Measurements from ENCODE around the gene SEC23IP.
"Not testable (repeated sequence)": the region's sequence is repeated elsewhere in the genome, so short reads cannot be mapped to it uniquely, and the experiment has no call there.

The SEC23IP gene

DNA sequence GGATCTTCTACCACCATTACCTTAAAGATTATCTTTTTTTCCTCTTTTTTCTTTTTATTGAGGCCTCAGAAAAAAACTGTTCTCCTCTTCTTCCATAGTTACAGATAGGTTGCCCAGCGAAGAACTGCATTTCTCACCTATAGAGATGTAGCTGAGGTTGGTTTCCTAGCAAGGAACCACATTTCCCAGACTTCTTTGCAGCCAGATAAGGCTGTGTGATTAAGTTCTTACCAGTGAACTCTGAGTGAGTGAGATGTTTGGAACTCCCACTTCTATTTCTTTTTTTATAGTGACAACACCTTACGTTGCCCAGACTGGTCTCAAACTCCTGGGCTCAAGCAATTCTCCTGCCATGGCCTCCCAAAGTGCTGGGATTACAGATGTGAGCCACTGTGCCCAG lies 14.0 kb upstream of the SEC23IP start:
- in situ Hi-C loops (cut with MboI; ENCODE audit: low sequenced_read_pairs) = no loop called here

GRCh38 chr10:119883901-119884611 lies 8.5 kb upstream of the SEC23IP start:
- in situ Hi-C loops (cut with MboI; ENCODE audit: low sequenced_read_pairs) = not testable (repeated sequence)

DNA sequence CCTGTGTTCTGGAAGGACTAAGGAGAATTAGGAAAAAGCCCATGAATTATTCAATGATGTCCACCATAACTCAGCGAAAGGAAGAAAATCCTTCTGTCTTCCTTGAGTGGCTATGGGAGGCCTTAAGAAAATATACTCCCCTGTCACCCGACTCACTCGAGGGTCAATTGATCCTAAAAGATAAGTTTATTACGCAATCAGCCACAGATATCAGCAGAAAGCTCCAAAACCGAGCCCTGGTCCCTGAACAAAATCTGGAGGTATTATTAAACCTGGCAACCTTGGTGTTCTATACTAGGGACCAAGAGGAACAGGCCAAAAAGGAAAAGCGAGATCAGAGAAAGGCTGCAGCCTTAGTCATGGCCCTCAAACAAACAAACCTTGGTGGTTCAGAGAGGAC lies 6.5 kb upstream of the SEC23IP start:
- in situ Hi-C loops (cut with MboI; ENCODE audit: low sequenced_read_pairs) = not testable (repeated sequence)

- in situ Hi-C loops (cut with MboI; ENCODE audit: low sequenced_read_pairs) = not testable (repeated sequence)
Measured at GRCh38 chr10:119888715-119889114, 3.8 kb upstream of the SEC23IP start.

- in situ Hi-C loops (cut with MboI; ENCODE audit: low sequenced_read_pairs) = not testable (repeated sequence)
Measured at GRCh38 chr10:119889201-119889600, 3.3 kb upstream of the SEC23IP start.

DNA sequence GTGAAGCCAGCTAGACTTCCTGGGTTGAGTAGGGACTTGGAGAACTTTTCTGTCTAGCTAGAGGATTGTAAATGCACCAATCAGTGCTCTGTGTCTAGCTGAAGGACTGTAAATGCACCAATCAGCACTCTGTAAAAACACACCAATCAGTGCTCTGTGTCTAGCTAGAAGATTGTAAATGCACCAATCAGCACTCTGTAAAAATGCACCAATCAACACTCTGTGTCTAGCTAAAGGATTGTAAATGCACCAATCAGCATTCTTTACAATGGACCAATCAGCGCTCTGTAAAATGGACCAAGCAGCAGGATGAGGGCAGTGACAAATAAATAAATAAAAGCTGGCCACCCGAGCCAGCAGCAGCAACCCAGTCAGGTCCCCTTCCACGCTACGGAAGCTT lies 2.2 kb upstream of the SEC23IP start:
- in situ Hi-C loops (cut with MboI; ENCODE audit: low sequenced_read_pairs) = not testable (repeated sequence)

DNA sequence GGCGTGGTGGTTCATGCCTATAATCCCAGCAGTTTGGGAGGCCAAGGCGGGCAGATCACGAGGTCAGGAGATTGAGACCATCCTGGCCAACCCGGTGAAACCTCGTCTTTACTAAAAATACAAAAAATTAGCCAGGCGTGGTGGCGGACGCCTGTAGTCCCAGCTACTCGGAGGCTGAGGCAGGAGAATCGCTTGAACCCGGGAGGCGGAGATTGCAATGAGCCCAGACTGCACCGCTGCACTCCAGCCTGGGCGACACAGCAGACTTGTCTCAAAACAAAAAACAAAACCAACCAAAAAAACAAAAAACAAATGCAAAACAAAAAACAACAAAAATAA lies 712 bp upstream of the SEC23IP start:
- in situ Hi-C loops (cut with MboI; ENCODE audit: low sequenced_read_pairs) = not testable (repeated sequence)

- in situ Hi-C loops (cut with MboI; ENCODE audit: low sequenced_read_pairs) = no loop called here
Measured at GRCh38 chr10:119893074-119893473, 544 bp downstream of the SEC23IP start.

- in situ Hi-C loops (cut with MboI; ENCODE audit: low sequenced_read_pairs) = no loop called here
Measured at GRCh38 chr10:119893845-119894427, 1.4 kb downstream of the SEC23IP start.

GRCh38 chr10:119896061-119896655 lies 3.6 kb downstream of the SEC23IP start:
- in situ Hi-C loops (cut with MboI; ENCODE audit: low sequenced_read_pairs) = no loop called here

DNA sequence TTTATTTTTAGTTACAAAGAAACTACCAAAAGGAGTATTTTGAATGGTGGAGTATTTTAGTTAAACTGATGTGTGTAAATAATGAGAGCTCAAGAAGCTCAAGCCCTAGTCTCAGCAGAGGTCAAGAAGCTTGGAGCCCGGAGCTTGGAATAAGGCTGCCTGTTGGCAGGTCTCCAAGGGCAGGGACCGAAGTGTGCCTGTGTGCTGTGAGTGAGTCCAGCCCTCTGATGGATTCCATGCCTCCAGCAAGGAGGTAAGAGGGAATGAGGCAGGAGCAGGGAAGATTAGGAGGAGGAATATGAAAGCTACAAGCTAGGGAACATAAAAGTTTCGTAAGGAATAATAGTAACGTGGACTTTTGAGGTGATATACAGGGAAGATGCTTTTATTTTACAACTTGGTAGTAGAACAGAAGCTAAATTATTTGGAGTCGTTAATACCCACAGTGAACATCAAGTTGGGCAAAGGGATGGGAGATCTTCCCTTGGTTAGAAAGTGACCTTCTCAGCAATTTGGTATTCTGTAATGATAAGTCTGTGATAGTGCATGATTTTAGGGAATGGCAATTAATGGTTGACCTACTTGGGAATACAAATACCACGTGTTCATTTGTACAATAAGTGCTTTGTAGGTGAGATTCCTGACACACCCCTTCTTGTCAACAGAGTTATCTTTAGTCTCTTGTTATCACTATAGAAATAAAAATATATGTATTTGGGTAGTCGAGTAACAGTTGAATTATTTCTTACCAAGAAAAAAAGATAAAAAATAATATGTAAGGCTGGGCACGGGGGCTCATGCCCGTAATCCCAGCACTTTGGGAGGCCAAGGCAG lies 4.6 kb downstream of the SEC23IP start:
- in situ Hi-C loops (cut with MboI; ENCODE audit: low sequenced_read_pairs) = no loop called here

GRCh38 chr10:119898577-119898976 lies 6.0 kb downstream of the SEC23IP start:
- in situ Hi-C loops (cut with MboI; ENCODE audit: low sequenced_read_pairs) = no loop called here

GRCh38 chr10:119903946-119904666 lies 11.6 kb downstream of the SEC23IP start:
- in situ Hi-C loops (cut with MboI; ENCODE audit: low sequenced_read_pairs) = no loop called here

DNA sequence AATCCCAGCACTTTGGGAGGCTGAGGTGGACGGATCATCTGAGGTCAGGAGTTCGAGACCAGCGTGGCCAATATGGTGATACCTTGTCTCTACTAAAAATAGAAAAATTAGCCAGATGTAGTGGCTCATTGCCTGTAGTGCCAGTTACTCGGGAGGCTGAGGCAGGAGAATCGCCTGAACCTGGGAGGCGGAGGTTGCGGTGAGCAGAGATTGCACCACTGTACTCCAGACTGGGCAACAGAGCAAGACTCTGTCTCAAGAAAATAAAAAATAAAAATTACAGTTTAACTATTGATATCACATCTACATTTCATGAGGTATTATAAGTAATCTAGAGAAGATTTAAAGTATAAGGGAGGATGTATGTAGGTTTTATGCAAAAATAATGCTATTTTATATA lies 15.2 kb downstream of the SEC23IP start:
- in situ Hi-C loops (cut with MboI; ENCODE audit: low sequenced_read_pairs) = not testable (repeated sequence)

GRCh38 chr10:119908166-119908565 lies 15.6 kb downstream of the SEC23IP start:
- in situ Hi-C loops (cut with MboI; ENCODE audit: low sequenced_read_pairs) = no loop called here

DNA sequence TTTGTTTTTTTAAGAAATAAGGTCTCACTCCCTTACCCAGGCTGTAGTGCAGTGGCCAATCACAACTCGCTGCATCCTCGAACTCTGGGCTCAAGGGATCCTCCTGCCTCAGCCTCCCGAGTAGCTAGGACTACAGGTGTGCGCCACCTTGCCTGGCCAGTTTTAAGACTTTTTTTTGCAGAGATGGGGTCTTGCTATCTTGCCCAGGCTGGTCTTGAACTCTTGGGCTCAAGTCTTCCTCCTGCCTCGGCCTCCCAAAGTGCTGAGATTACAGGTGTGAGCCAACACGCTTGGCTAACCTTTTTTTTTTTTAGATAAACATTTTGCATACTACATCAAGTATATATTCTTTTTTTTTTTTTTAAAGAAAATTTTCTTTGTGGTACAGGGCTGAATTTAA lies 18.2 kb downstream of the SEC23IP start:
- in situ Hi-C loops (cut with MboI; ENCODE audit: low sequenced_read_pairs) = no loop called here

GRCh38 chr10:119917777-119918176 lies 25.2 kb downstream of the SEC23IP start:
- in situ Hi-C loops (cut with MboI; ENCODE audit: low sequenced_read_pairs) = no loop called here

GRCh38 chr10:119919271-119919670 lies 26.7 kb downstream of the SEC23IP start:
- in situ Hi-C loops (cut with MboI; ENCODE audit: low sequenced_read_pairs) = no loop called here

DNA sequence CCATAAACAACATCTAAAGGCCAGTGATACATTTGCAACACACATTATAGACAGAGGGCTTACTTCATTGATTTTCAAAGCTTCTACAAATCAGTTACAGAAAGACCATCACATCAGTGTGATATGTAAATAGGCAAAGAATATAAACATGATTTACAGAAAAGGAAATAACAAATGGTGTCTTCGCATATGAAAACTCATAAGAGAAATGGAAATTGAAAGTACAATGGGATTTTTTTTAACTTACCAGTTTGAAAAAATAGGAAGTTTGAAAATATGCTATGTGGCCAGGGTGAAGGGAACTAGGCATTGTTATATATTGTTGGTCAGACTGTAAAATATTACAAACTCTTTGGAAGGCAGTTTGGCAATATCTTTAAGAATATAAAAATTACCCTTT lies 27.3 kb downstream of the SEC23IP start:
- in situ Hi-C loops (cut with MboI; ENCODE audit: low sequenced_read_pairs) = no loop called here

DNA sequence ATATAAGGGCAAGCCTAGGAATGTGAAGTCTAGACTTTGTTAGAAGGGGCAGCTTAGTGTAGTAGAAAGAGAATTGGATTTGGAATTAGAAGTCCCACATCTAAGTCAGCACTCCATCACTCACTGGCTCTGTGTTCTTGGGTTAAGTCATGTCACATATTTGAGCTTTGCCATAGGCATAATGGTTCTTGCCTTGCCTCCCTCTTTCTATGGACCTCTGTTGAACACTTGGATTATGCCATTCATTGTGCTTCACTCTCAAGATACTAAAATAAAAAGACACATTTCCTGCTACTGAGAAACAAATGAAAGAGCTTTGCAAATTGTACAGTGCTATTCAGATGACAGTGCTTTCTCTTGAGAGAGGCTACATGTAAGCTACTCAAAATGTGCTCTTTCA lies 35.9 kb downstream of the SEC23IP start:
- in situ Hi-C loops (cut with MboI; ENCODE audit: low sequenced_read_pairs) = no loop called here

DNA sequence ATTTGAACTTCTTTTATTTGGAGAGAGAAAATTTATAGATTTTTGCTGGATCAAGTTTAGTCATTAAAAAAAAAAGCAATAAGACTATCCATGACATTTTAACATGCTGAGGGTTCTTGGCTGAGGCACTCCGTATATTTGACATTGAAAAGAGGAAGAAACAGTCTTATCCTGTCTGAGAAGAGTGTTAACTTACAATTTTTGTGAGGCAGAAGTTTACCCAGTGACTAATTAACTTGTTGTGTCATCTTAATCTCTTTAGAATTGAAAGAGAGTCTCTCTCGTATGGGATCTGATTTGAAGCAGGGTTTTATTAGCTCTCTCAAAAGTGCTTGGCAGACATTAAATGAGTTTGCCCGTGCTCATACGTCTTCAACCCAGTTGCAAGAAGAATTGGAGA lies 39.3 kb downstream of the SEC23IP start:
- in situ Hi-C loops (cut with MboI; ENCODE audit: low sequenced_read_pairs) = no loop called here

Data from HL-60/S4 treated with retinoic acid at 250 ng/mL for 4 days and 3 days (cell line).